Suprapubic skin (tissue), 4 donors: ENCODE data around the gene ENTPD2. TPM values are rescaled to one million over a fixed set of nuclear protein-coding genes. Genes with fewer than 3 reads are reported as not detected.

ENCODE experiments used
- DNase-seq, 2 donors: peaks; one replicate each; pipeline ENCODE4 v3.0.0-alpha.2; 2019; ENCODE audit warnings: low spot score in 2 of 2
- H3K27ac ChIP-seq: fragments of 200-600 bp; sonication (generic); one replicate; pipeline ENCODE4 v1.5.1; 2019
- H3K27me3 ChIP-seq: fragments of 200-600 bp; sonication (generic); one replicate; pipeline ENCODE4 v1.5.1; 2019
- H3K36me3 ChIP-seq: fragments of 200-600 bp; sonication (generic); one replicate; pipeline ENCODE4 v1.5.1; 2019
- H3K4me1 ChIP-seq: fragments of 200-600 bp; sonication (generic); one replicate; pipeline ENCODE4 v1.5.1; 2019
- H3K4me3 ChIP-seq: fragments of 200-600 bp; sonication (generic); one replicate; pipeline ENCODE4 v1.5.1; 2019; ENCODE audit warnings: mild to moderate bottlenecking
- H3K9me3 ChIP-seq: fragments of 200-600 bp; sonication (generic); one replicate; pipeline ENCODE4 v1.5.1; 2019
- CTCF ChIP-seq, 2 donors: fragments of 200-600 bp in 1 of 2; fragments of 450-650 bp in 1 of 2; sonication (generic) in 1 of 2; IDR thresholded peaks; one replicate each; pipeline ENCODE4 v1.5.1; 2016 to 2019; ENCODE audit warnings: antibody characterized with exemption in 2 of 2, mild to moderate bottlenecking in 1 of 2, moderate library complexity in 1 of 2
- EP300 ChIP-seq: sonication (generic); formaldehyde crosslinking; IDR thresholded peaks from one replicate; pipeline ENCODE4 v1.6.1; 2017; ENCODE audit warnings: antibody characterized with exemption
- POLR2A ChIP-seq, 2 donors: fragments of 450-650 bp; IDR thresholded peaks; one replicate each; pipeline ENCODE4 v1.6.1; 2017; ENCODE audit warnings: antibody characterized with exemption in 2 of 2, mild to moderate bottlenecking in 2 of 2, moderate library complexity in 2 of 2
- POLR2AphosphoS5 ChIP-seq, 3 donors: sonication (generic); formaldehyde crosslinking; IDR thresholded peaks; one replicate each; pipeline ENCODE4 v1.6.1; 2017; ENCODE audit warnings: antibody characterized with exemption in 3 of 3
- WGBS: methylation state at CpG from one replicate; pipeline ENCODE4 v1.1.5; 2018; 5-methylcytosine and 5-hydroxymethylcytosine counted together
- total RNA-seq, 4 donors: library from RNA; depleted of rRNA; stranded (reverse); fragments of >200 nt; gene quantifications; one replicate each; pipeline ENCODE4 v1.1.0, GENCODE V29; 2016

Gene ENTPD2
- total RNA-seq, 4 donors from 2014 or later = 13.3 to 20.8 (median 16.7) TPM

GRCh38 chr9:137039611-137040366, 14.1 kb downstream of the ENTPD2 start:
- 94% methylated on average over 16 of the region's 32 CpGs for WGBS
- peaks cover 28% of the 10 kb centered on the region for H3K36me3 ChIP-seq
- no peaks in the 10 kb centered on the region for H3K27me3 ChIP-seq
- DNase-seq = no peak
- H3K4me1 ChIP-seq = peaks cover 15% of the 10 kb centered on the region
- no peak overlapping the region for H3K4me3 ChIP-seq
- TF ChIP-seq POLR2A (IDR thresholded peaks at IDR 0.05) = no peak
- no peak for TF ChIP-seq EP300
- no peak for TF ChIP-seq POLR2AphosphoS5 (IDR thresholded peaks at IDR 0.05)
- TF ChIP-seq CTCF (IDR thresholded peaks at IDR 0.05) = no peak
- no peak overlapping the region for H3K27ac ChIP-seq
- no peaks in the 10 kb centered on the region for H3K9me3 ChIP-seq

- TF ChIP-seq CTCF (IDR thresholded peaks at IDR 0.05) (no peak), EP300 (no peak), POLR2A (IDR thresholded peaks at IDR 0.05) (no peak), POLR2AphosphoS5 (IDR thresholded peaks at IDR 0.05) (no peak)
- 88% methylated on average over 7 of the region's 9 CpGs for WGBS
- H3K4me1 ChIP-seq = peaks cover 14% of the 10 kb centered on the region
- H3K9me3 ChIP-seq = no peaks in the 10 kb centered on the region
- peaks cover 28% of the 10 kb centered on the region for H3K36me3 ChIP-seq
- DNase-seq = no peak
- no peak overlapping the region for H3K27ac ChIP-seq
- no peak overlapping the region for H3K4me3 ChIP-seq
- no peaks in the 10 kb centered on the region for H3K27me3 ChIP-seq
These were observed 14.9 kb downstream of the ENTPD2 start for GRCh38 chr9:137038916-137039315.

GRCh38 chr9:137037483-137037882, 16.4 kb downstream of the ENTPD2 start:
- no peak overlapping the region for H3K27ac ChIP-seq
- peaks cover 14% of the 10 kb centered on the region for H3K4me1 ChIP-seq
- no peak overlapping the region for H3K4me3 ChIP-seq
- WGBS = 88% methylated on average over 10 of the region's 10 CpGs
- no peak for DNase-seq
- H3K9me3 ChIP-seq = no peaks in the 10 kb centered on the region
- H3K27me3 ChIP-seq = no peaks in the 10 kb centered on the region
- peaks cover 28% of the 10 kb centered on the region for H3K36me3 ChIP-seq
- no peak for TF ChIP-seq POLR2A (IDR thresholded peaks at IDR 0.05)
- no peak for TF ChIP-seq EP300
- no peak for TF ChIP-seq POLR2AphosphoS5 (IDR thresholded peaks at IDR 0.05)
- no peak for TF ChIP-seq CTCF (IDR thresholded peaks at IDR 0.05)

GRCh38 chr9:137037035-137037434, 16.8 kb downstream of the ENTPD2 start:
- no peak for DNase-seq
- Histone ChIP-seq H3K9me3 (no peaks in the 10 kb centered on the region), H3K27me3 (no peaks in the 10 kb centered on the region), H3K4me1 (peaks cover 14% of the 10 kb centered on the region), H3K4me3 (no peak overlapping the region), H3K27ac (no peak overlapping the region), H3K36me3 (peaks cover 28% of the 10 kb centered on the region)
- TF ChIP-seq POLR2A (IDR thresholded peaks at IDR 0.05) = no peak
- no peak for TF ChIP-seq POLR2AphosphoS5 (IDR thresholded peaks at IDR 0.05)
- no peak for TF ChIP-seq CTCF (IDR thresholded peaks at IDR 0.05)
- TF ChIP-seq EP300 = no peak
- no CpG with 5 or more reads among the region's 13 CpGs for WGBS

GRCh38 chr9:137035937-137036336, 17.9 kb downstream of the ENTPD2 start:
- Histone ChIP-seq H3K4me1 (peaks cover 21% of the 10 kb centered on the region), H3K9me3 (no peaks in the 10 kb centered on the region)
- 74% methylated on average over 7 of the region's 8 CpGs for WGBS

More at GRCh38 chr9:137035937-137036336, 17.9 kb downstream of the ENTPD2 start:
- peaks cover 28% of the 10 kb centered on the region for H3K36me3 ChIP-seq
- H3K4me3 ChIP-seq = no peak overlapping the region
- H3K27ac ChIP-seq = no peak overlapping the region
- H3K27me3 ChIP-seq = no peaks in the 10 kb centered on the region
- TF ChIP-seq POLR2A (IDR thresholded peaks at IDR 0.05) (no peak), POLR2AphosphoS5 (IDR thresholded peaks at IDR 0.05) (no peak), EP300 (no peak), CTCF (IDR thresholded peaks at IDR 0.05) (no peak)
- DNase-seq = no peak
